GM23338 (cell line): Measurements from ENCODE around the gene FNDC3A. TPM values are rescaled to one million over a fixed set of nuclear protein-coding genes. Genes with fewer than 3 reads are reported as not detected.

Experiments used
- ATAC-seq: fragments of 200-7000 bp; cut with Tn5 transposase; 3 replicates; pipeline ENCODE4 v1.9.1; 2020
- DNase-seq: peaks from one replicate; pipeline ENCODE4 v3.0.0-alpha.2; 2015; ENCODE audit warnings: low spot score
- H2AFZ ChIP-seq: fragments of 200-600 bp; sonication (generic); 2 replicates; pipeline ENCODE4 v1.8.0; 2016; ENCODE audit warnings: antibody characterized with exemption, mild to moderate bottlenecking, moderate library complexity
- H3F3A ChIP-seq: fragments of 200-600 bp; sonication (generic); replicated peaks from 2 replicates; pipeline ENCODE4 v1.8.0; 2017; ENCODE audit warnings: antibody characterized with exemption, mixed run types, low read depth
- H3K27ac ChIP-seq: fragments of 200-600 bp; sonication (generic); 2 replicates; pipeline ENCODE4 v1.6.1; 2016; ENCODE audit warnings: low read depth
- H3K27me3 ChIP-seq: fragments of 200-600 bp; sonication (generic); 2 replicates; pipeline ENCODE4 v1.8.0; 2016; ENCODE audit warnings: mild to moderate bottlenecking, mixed run types, moderate library complexity; ENCODE audit not compliant: insufficient read depth
- H3K36me3 ChIP-seq: fragments of 200-600 bp; sonication (generic); 2 replicates; pipeline ENCODE4 v1.8.0; 2016; ENCODE audit warnings: mild to moderate bottlenecking; ENCODE audit not compliant: insufficient read depth
- H3K4me1 ChIP-seq: fragments of 200-600 bp; sonication (generic); 2 replicates; pipeline ENCODE4 v1.8.0; 2016; ENCODE audit warnings: mild to moderate bottlenecking, moderate library complexity; ENCODE audit not compliant: insufficient read depth
- H3K4me2 ChIP-seq: fragments of 200-600 bp; sonication (generic); 2 replicates; pipeline ENCODE4 v1.7.1; 2017; ENCODE audit warnings: mixed run types
- H3K4me3 ChIP-seq: fragments of 200-600 bp; sonication (generic); 2 replicates; pipeline ENCODE4 v1.6.1; 2016; ENCODE audit warnings: mixed run types
- H3K79me2 ChIP-seq: fragments of 200-600 bp; sonication (generic); replicated peaks from 2 replicates; pipeline ENCODE4 v1.8.0; 2017; ENCODE audit warnings: mild to moderate bottlenecking; ENCODE audit not compliant: insufficient read depth
- H3K9me2 ChIP-seq: fragments of 200-600 bp; sonication (generic); 2 replicates; pipeline ENCODE4 v1.8.0; 2017; ENCODE audit not compliant: insufficient read depth
- H4K20me1 ChIP-seq: fragments of 200-600 bp; sonication (generic); replicated peaks from 2 replicates; pipeline ENCODE4 v1.8.0; 2017; ENCODE audit warnings: mild to moderate bottlenecking; ENCODE audit not compliant: insufficient read depth
- H3K27ac Mint-ChIP-seq: 2 replicates; pipeline ENCODE4 v1.8.0; 2020; ENCODE audit warnings: inconsistent platforms, mild to moderate bottlenecking, moderate library complexity, mixed read lengths
- H3K27me3 Mint-ChIP-seq: 3 replicates; pipeline ENCODE4 v1.8.0; 2022; ENCODE audit warnings: low read depth, mild to moderate bottlenecking, moderate library complexity, mixed read lengths, inconsistent platforms; ENCODE audit not compliant: insufficient read depth, poor library complexity
- H3K36me3 Mint-ChIP-seq: 3 replicates; pipeline ENCODE4 v1.8.0; 2021; ENCODE audit warnings: low read depth, mild to moderate bottlenecking, inconsistent platforms, moderate library complexity, mixed read lengths
- H3K4me1 Mint-ChIP-seq: 3 replicates; pipeline ENCODE4 v1.8.0; 2020; ENCODE audit warnings: mild to moderate bottlenecking, inconsistent platforms, mixed read lengths
- H3K4me3 Mint-ChIP-seq: 3 replicates; pipeline ENCODE4 v1.8.0; 2021; ENCODE audit warnings: moderate library complexity, mild to moderate bottlenecking, inconsistent platforms, mixed read lengths
- H3K9me3 Mint-ChIP-seq: 3 replicates; pipeline ENCODE4 v1.8.0; 2020; ENCODE audit warnings: moderate library complexity, mild to moderate bottlenecking, inconsistent platforms, mixed read lengths
- CREB1 ChIP-seq: fragments of 250-450 bp; sonication (Bioruptor Pico); IDR thresholded peaks from 2 replicates; pipeline ENCODE4 v1.5.0; 2020; ENCODE audit warnings: low read depth, mild to moderate bottlenecking, moderate library complexity
- EZH2 ChIP-seq: fragments of 200-600 bp; sonication (generic); IDR thresholded peaks from one replicate; pipeline ENCODE4 v1.8.0; 2017; ENCODE audit warnings: antibody characterized with exemption, mild to moderate bottlenecking, low read depth; ENCODE audit not compliant: unreplicated experiment
- EZH2phosphoT487 ChIP-seq: fragments of 200-600 bp; sonication (generic); IDR thresholded peaks from one replicate; pipeline ENCODE4 v1.8.1; 2018; ENCODE audit warnings: antibody characterized with exemption; ENCODE audit not compliant: unreplicated experiment
- NANOG ChIP-seq: IDR thresholded peaks from 2 replicates; pipeline ENCODE4 v1.6.1; 2016; ENCODE audit warnings: antibody characterized with exemption, borderline replicate concordance
- POLR2AphosphoS5 ChIP-seq: IDR thresholded peaks from 2 replicates; pipeline ENCODE4 v1.6.1; 2016; ENCODE audit warnings: antibody characterized with exemption, low read depth
- ZNF462 ChIP-seq: fragments of 250-450 bp; sonication (Bioruptor Pico); IDR thresholded peaks from 2 replicates; pipeline ENCODE4 v1.5.0; 2020; ENCODE audit warnings: mild to moderate bottlenecking, moderate library complexity
- polyA plus RNA-seq: library from polyadenylated mRNA; unstranded; fragments of >200 nt; fragmentation: Nextera tagmentation; extraction: Ambion mirVana; gene quantifications from 2 replicates; pipeline ENCODE4 v1.2.1, GENCODE V29; 2016
- total RNA-seq: library from RNA; depleted of rRNA; stranded (reverse); fragments of >200 nt; shearing (Covaris generic); gene quantifications from 2 replicates; pipeline ENCODE4 v1.2.3, GENCODE V29; 2014

The FNDC3A gene
- total and polyA plus RNA-seq, 2 experiments from 2014 or later, result 10.3 to 31.1 TPM

- TF ChIP-seq EZH2phosphoT487 (no peak), ZNF462 (CRISPR knock-in tag) (0 out of 2 replicates have a peak, but pooled peaks have one; percentile 7)
- H3F3A ChIP-seq, result no peaks in the 10 kb centered on the region
- 0 out of 2 replicates have a peak, but pooled peaks cover 6% of the 10 kb centered on the region for H3K9me2 ChIP-seq
- H3K4me3 Mint-ChIP-seq, result no peak overlapping the region
- peak; percentile 72 for ATAC-seq
- peaks cover 3% of the 10 kb centered on the region for H3K27me3 Mint-ChIP-seq
- H2AFZ ChIP-seq, result no peak overlapping the region
- H3K27me3 ChIP-seq, result no peaks in the 10 kb centered on the region
- no peak overlapping the region for H3K27ac ChIP-seq
- DNase-seq, result no peak
- H3K36me3 Mint-ChIP-seq, result peaks cover 27% of the 10 kb centered on the region
- H3K4me2 ChIP-seq, result no peak overlapping the region
- H3K36me3 ChIP-seq, result no peaks in the 10 kb centered on the region
- H4K20me1 ChIP-seq, result no peaks in the 10 kb centered on the region
- no peaks in the 10 kb centered on the region; the same call in 1 of the 3 replicates for H3K9me3 Mint-ChIP-seq
- peaks cover 18% of the 10 kb centered on the region for H3K4me1 ChIP-seq
- H3K4me1 Mint-ChIP-seq, result peaks cover 28% of the 10 kb centered on the region
- peaks cover 22% of the 10 kb centered on the region for H3K79me2 ChIP-seq
- no peak overlapping the region for H3K4me3 ChIP-seq
- H3K27ac Mint-ChIP-seq, result no peak overlapping the region
Measured at GRCh38 chr13:49053906-49054305, 78.2 kb downstream of the FNDC3A start.

- Mint-ChIP-seq H3K27me3 (peaks cover 1% of the 10 kb centered on the region), H3K4me3 (no peak overlapping the region; the same call in 2 of the 3 replicates), H3K4me1 (peaks cover 28% of the 10 kb centered on the region), H3K36me3 (peaks cover 31% of the 10 kb centered on the region), H3K27ac (no peak overlapping the region), H3K9me3 (no peaks in the 10 kb centered on the region; the same call in 2 of the 3 replicates)
- no peaks in the 10 kb centered on the region for H3K27me3 ChIP-seq
- H3K9me2 ChIP-seq, result 0 out of 2 replicates have a peak, but pooled peaks cover 6% of the 10 kb centered on the region
- peaks cover 18% of the 10 kb centered on the region for H3K4me1 ChIP-seq
- TF ChIP-seq EZH2 (no peak), NANOG (no peak), CREB1 (CRISPR knock-in tag) (no peak), POLR2AphosphoS5 (no peak)
- no peak overlapping the region for H3K4me3 ChIP-seq
- DNase-seq (no peak), ATAC-seq (no peak)
- H3F3A ChIP-seq, result no peaks in the 10 kb centered on the region
- H2AFZ ChIP-seq, result no peak overlapping the region
- H3K27ac ChIP-seq, result no peak overlapping the region
- no peak overlapping the region for H3K4me2 ChIP-seq
- H3K79me2 ChIP-seq, result peaks cover 22% of the 10 kb centered on the region
- H4K20me1 ChIP-seq, result no peaks in the 10 kb centered on the region
- no peaks in the 10 kb centered on the region for H3K36me3 ChIP-seq
Measured at GRCh38 chr13:49055021-49055420, 79.3 kb downstream of the FNDC3A start.
